Mesodermal cell (in vitro differentiated cells): Measurements from ENCODE around the gene FNBP1L.
"Not testable (repeated sequence)": the region's sequence is repeated elsewhere in the genome, so short reads cannot be mapped to it uniquely, and the experiment has no call there.

Experiments used
- H3K27ac ChIP-seq: 2 replicates; pipeline ENCODE4 v1.7.0; 2013; ENCODE audit warnings: mild to moderate bottlenecking, low read depth, low read length, moderate library complexity; ENCODE audit not compliant: severe bottlenecking
- H3K36me3 ChIP-seq: 2 replicates; pipeline ENCODE4 v1.7.1; 2013; ENCODE audit warnings: mild to moderate bottlenecking, low read length, moderate library complexity; ENCODE audit not compliant: control insufficient read depth, insufficient read depth
- H3K4me1 ChIP-seq: one replicate; pipeline ENCODE4 v1.7.1; 2013; ENCODE audit warnings: mild to moderate bottlenecking, low read length; ENCODE audit not compliant: insufficient read depth, control insufficient read depth, poor library complexity, severe bottlenecking
- H3K4me3 ChIP-seq: 2 replicates; pipeline ENCODE4 v1.7.0; 2013; ENCODE audit warnings: low read length, control low read depth, mild to moderate bottlenecking; ENCODE audit not compliant: insufficient read depth, poor library complexity, severe bottlenecking; ENCODE audit errors: extremely low read depth
- H3K9me3 ChIP-seq: 2 replicates; pipeline ENCODE4 v1.7.1; 2013; ENCODE audit warnings: mild to moderate bottlenecking, low read length, moderate library complexity; ENCODE audit not compliant: control insufficient read depth
- WGBS, 2 experiments: methylation state at CpG; one replicate each; pipeline ENCODE4 v1.1.5; 2013; ENCODE audit warnings: missing lambda C conversion rate in 2 of 2; ENCODE audit not compliant: insufficient coverage in 2 of 2; 5-methylcytosine and 5-hydroxymethylcytosine counted together

Gene FNBP1L

GRCh38 chr1:93549811-93550210 is 101.9 kb downstream of the FNBP1L start:
- no CpG with 5 or more reads among the region's 4 CpGs for WGBS, 2 experiments

GRCh38 chr1:93552741-93553455 is 105.0 kb downstream of the FNBP1L start:
- Histone ChIP-seq H3K27ac (peak overlapping the region; percentile 85), H3K36me3 (peaks cover 37% of the 10 kb centered on the region)

More at GRCh38 chr1:93549811-93550210, 101.9 kb downstream of the FNBP1L start:
- Histone ChIP-seq H3K27ac (no peak overlapping the region), H3K9me3 (no peaks in the 10 kb centered on the region), H3K4me3 (no peak overlapping the region), H3K36me3 (peaks cover 49% of the 10 kb centered on the region), H3K4me1 (peaks cover 25% of the 10 kb centered on the region)

GRCh38 chr1:93553886-93554490 is 106.1 kb downstream of the FNBP1L start:
- Histone ChIP-seq H3K4me1 (peaks cover 30% of the 10 kb centered on the region), H3K36me3 (peaks cover 38% of the 10 kb centered on the region)
- not testable (repeated sequence) for H3K4me3 ChIP-seq, H3K9me3 ChIP-seq, H3K27ac ChIP-seq
- no CpG with 5 or more reads among the region's 4 CpGs for WGBS, 2 experiments

More at GRCh38 chr1:93552741-93553455, 105.0 kb downstream of the FNBP1L start:
- Histone ChIP-seq H3K4me1 (peaks cover 30% of the 10 kb centered on the region), H3K9me3 (no peaks in the 10 kb centered on the region), H3K4me3 (no peak overlapping the region)
- 72 to 83% methylated on average over 5 to 7 of the region's 9 CpGs for WGBS, 2 experiments

- WGBS, 2 experiments, result 86 to 94% methylated on average over 3 to 4 of the region's 7 CpGs
- Histone ChIP-seq H3K9me3 (no peaks in the 10 kb centered on the region), H3K4me1 (peaks cover 30% of the 10 kb centered on the region), H3K4me3 (no peak overlapping the region), H3K36me3 (peaks cover 35% of the 10 kb centered on the region), H3K27ac (peak overlapping the region; percentile 66)
Observed at GRCh38 chr1:93554883-93555872, 107.3 kb downstream of the FNBP1L start.

- 100% methylated on average over 1 of the region's 2 CpGs; no CpG with 5 or more reads in 1 of the 2 experiments for WGBS, 2 experiments
- H3K9me3 ChIP-seq, result no peaks in the 10 kb centered on the region
- peaks cover 34% of the 10 kb centered on the region for H3K36me3 ChIP-seq
- H3K4me3 ChIP-seq, result no peak overlapping the region
- H3K4me1 ChIP-seq, result peaks cover 30% of the 10 kb centered on the region
- H3K27ac ChIP-seq, result no peak overlapping the region
Observed at GRCh38 chr1:93556291-93556690, 108.4 kb downstream of the FNBP1L start.

- WGBS, 2 experiments, result 100% methylated on average over 1 of the region's 2 CpGs; no CpG with 5 or more reads in 1 of the 2 experiments
- Histone ChIP-seq H3K4me3 (no peak overlapping the region), H3K27ac (no peak overlapping the region), H3K36me3 (peaks cover 48% of the 10 kb centered on the region), H3K4me1 (peaks cover 9% of the 10 kb centered on the region), H3K9me3 (no peaks in the 10 kb centered on the region)
Observed at GRCh38 chr1:93559045-93559444, 111.1 kb downstream of the FNBP1L start.

GRCh38 chr1:93559695-93560094 is 111.8 kb downstream of the FNBP1L start:
- Histone ChIP-seq H3K27ac (no peak overlapping the region), H3K9me3 (no peaks in the 10 kb centered on the region), H3K4me3 (no peak overlapping the region), H3K36me3 (peaks cover 54% of the 10 kb centered on the region), H3K4me1 (peaks cover 6% of the 10 kb centered on the region)

GRCh38 chr1:93565496-93566206 is 117.7 kb downstream of the FNBP1L start:
- Histone ChIP-seq H3K9me3 (no peaks in the 10 kb centered on the region), H3K4me3 (no peak overlapping the region), H3K36me3 (peaks cover 86% of the 10 kb centered on the region), H3K4me1 (peaks cover 16% of the 10 kb centered on the region), H3K27ac (peak overlapping the region; percentile 80)
- WGBS, 2 experiments, result 100% methylated on average over 1 of the region's 4 CpGs

GRCh38 chr1:93566227-93566626 is 118.3 kb downstream of the FNBP1L start:
- Histone ChIP-seq H3K9me3 (no peaks in the 10 kb centered on the region), H3K4me3 (no peak overlapping the region), H3K36me3 (peaks cover 88% of the 10 kb centered on the region), H3K27ac (peak overlapping the region; percentile 80), H3K4me1 (peaks cover 16% of the 10 kb centered on the region)
- 96 to 97% methylated on average over 8 of the region's 10 CpGs for WGBS, 2 experiments
